HepG2 (cell line): ENCODE measurements around the gene SYNGR4. TPM values are rescaled to one million over a fixed set of nuclear protein-coding genes. Genes with fewer than 3 reads are reported as not detected.
A peak's percentile ranks its signal among the peaks of the same experiment; 100 is the strongest.

ENCODE experiments used
- ASH2L ChIP-seq: fragments of 300-600, 200-600 bp; sonication (generic); IDR thresholded peaks from 2 replicates; pipeline ENCODE4 v1.7.0; 2017; ENCODE audit warnings: low read depth, mild to moderate bottlenecking, moderate library complexity, mixed read lengths, low read length; ENCODE audit not compliant: insufficient read length
- CSRNP2 ChIP-seq: sonication (generic); formaldehyde crosslinking; conservative IDR thresholded peaks from 2 replicates; pipeline ENCODE4 v1.8.0; 2022; ENCODE audit warnings: low read depth, missing genetic modification reagents
- ELF3 ChIP-seq: IDR thresholded peaks from 2 replicates; pipeline ENCODE4 v1.6.1; 2016; ENCODE audit warnings: missing genetic modification reagents, missing compliant biosample characterization
- HDAC2 ChIP-seq: sonication (generic); formaldehyde crosslinking; IDR thresholded peaks from 2 replicates; pipeline ENCODE4 v1.4.0; 2020; ENCODE audit warnings: missing genetic modification reagents
- IRF2 ChIP-seq: IDR thresholded peaks from 2 replicates; pipeline ENCODE4 v1.6.1; 2018; ENCODE audit warnings: missing genetic modification reagents, missing compliant biosample characterization
- KIAA2018 ChIP-seq: sonication (generic); formaldehyde crosslinking; IDR thresholded peaks from 2 replicates; pipeline ENCODE4 v1.5.0; 2020; ENCODE audit warnings: mild to moderate bottlenecking, missing genetic modification reagents, borderline replicate concordance
- NAIF1 ChIP-seq: sonication (generic); formaldehyde crosslinking; IDR thresholded peaks from 2 replicates; pipeline ENCODE4 v1.5.0; 2020; ENCODE audit warnings: mild to moderate bottlenecking, missing genetic modification reagents, borderline replicate concordance
- PLSCR1 ChIP-seq: sonication (generic); formaldehyde crosslinking; IDR thresholded peaks from 2 replicates; pipeline ENCODE4 v1.5.0; 2020; ENCODE audit warnings: missing genetic modification reagents, mild to moderate bottlenecking, borderline replicate concordance
- SIX1 ChIP-seq: sonication (generic); formaldehyde crosslinking; IDR thresholded peaks from 2 replicates; pipeline ENCODE4 v1.4.0; 2020; ENCODE audit warnings: missing genetic modification reagents, borderline replicate concordance
- ZBTB2 ChIP-seq: sonication (generic); formaldehyde crosslinking; IDR thresholded peaks from 2 replicates; pipeline ENCODE4 v1.8.0; 2022; ENCODE audit warnings: low read depth, missing genetic modification reagents
- ZNF276 ChIP-seq: sonication (generic); formaldehyde crosslinking; IDR thresholded peaks from 2 replicates; pipeline ENCODE4 v1.4.0; 2020; ENCODE audit warnings: mild to moderate bottlenecking, low read depth, missing genetic modification reagents
- ZNF337 ChIP-seq: sonication (generic); formaldehyde crosslinking; IDR thresholded peaks from 2 replicates; pipeline ENCODE4 v1.5.1; 2020; ENCODE audit warnings: missing genetic modification reagents, low read depth, mild to moderate bottlenecking, borderline replicate concordance
- ZNF598 ChIP-seq: sonication (generic); formaldehyde crosslinking; IDR thresholded peaks from 2 replicates; pipeline ENCODE4 v1.5.1; 2020; ENCODE audit warnings: mild to moderate bottlenecking, missing genetic modification reagents, borderline replicate concordance
- ZSCAN29 ChIP-seq: sonication (generic); formaldehyde crosslinking; conservative IDR thresholded peaks from 2 replicates; pipeline ENCODE4 v1.4.0; 2020; ENCODE audit warnings: mild to moderate bottlenecking, missing genetic modification reagents
- polyA plus RNA-seq, 8 experiments: library from polyadenylated mRNA; depleted of rRNA in 3 of 8; stranded (reverse) in 7 of 8; unstranded in 1 of 8; fragments of >200 nt; fragmentation: Illumina TruSeq in 4 of 8; extraction: Trizol in 4 of 8; gene quantifications; 2 replicates each; pipeline versions ENCODE4 v1.2.1 to v1.2.3, GENCODE V29; 2011 to 2016; ENCODE audit warnings: low read depth in 4 of 8, missing spikeins in 1 of 8, mixed read lengths in 1 of 8; ENCODE audit not compliant: insufficient read depth in 1 of 8
- total RNA-seq, 5 experiments: library from RNA; depleted of rRNA; stranded (reverse); fragments of >200 nt; fragmentation: Illumina TruSeq; extraction: Trizol; gene quantifications; 2 replicates each; pipeline ENCODE4 v1.2.3, GENCODE V29; 2016; ENCODE audit warnings: low read depth in 1 of 5

Gene SYNGR4
- total and polyA plus RNA-seq, 2 of the 13 experiments (the other 11 are each of a cell fraction or from before 2014, with no cell fraction given) = not detected

GRCh38 chr19:48354332-48354992 is 9.7 kb upstream of the SYNGR4 start (continued):
- TF ChIP-seq NAIF1 (peak; percentile 70; the same call in 1 of the 2 replicates), CSRNP2 (no peak), IRF2 (CRISPR knock-in tag) (peak; percentile 53; the same call in 1 of the 2 replicates), ASH2L (no peak), ZNF598 (peak; percentile 61; the same call in 1 of the 2 replicates), ELF3 (peak; percentile 66; the same call in 1 of the 2 replicates), ZBTB2 (CRISPR knock-in tag) (no peak), PLSCR1 (CRISPR knock-in tag) (no peak), ZSCAN29 (CRISPR knock-in tag) (peak; percentile 84), KIAA2018 (CRISPR knock-in tag) (no peak), SIX1 (CRISPR knock-in tag) (peak; percentile 95), ZNF276 (CRISPR knock-in tag) (no peak), ZNF337 (CRISPR knock-in tag) (peak; percentile 43; the same call in 1 of the 2 replicates), HDAC2 (CRISPR knock-in tag) (peak; percentile 85)
